GM23338 (cell line): Measurements from ENCODE around the gene SUCLG2. TPM values are rescaled to one million over a fixed set of nuclear protein-coding genes. Genes with fewer than 3 reads are reported as not detected.

ENCODE experiments used
- ATAC-seq: fragments of 200-7000 bp; cut with Tn5 transposase; 3 replicates; pipeline ENCODE4 v1.9.1; 2020
- DNase-seq: peaks from one replicate; pipeline ENCODE4 v3.0.0-alpha.2; 2015; ENCODE audit warnings: low spot score
- H2AFZ ChIP-seq: fragments of 200-600 bp; sonication (generic); 2 replicates; pipeline ENCODE4 v1.8.0; 2016; ENCODE audit warnings: antibody characterized with exemption, mild to moderate bottlenecking, moderate library complexity
- H3F3A ChIP-seq: fragments of 200-600 bp; sonication (generic); replicated peaks from 2 replicates; pipeline ENCODE4 v1.8.0; 2017; ENCODE audit warnings: antibody characterized with exemption, mixed run types, low read depth
- H3K27ac ChIP-seq: fragments of 200-600 bp; sonication (generic); 2 replicates; pipeline ENCODE4 v1.6.1; 2016; ENCODE audit warnings: low read depth
- H3K27me3 ChIP-seq: fragments of 200-600 bp; sonication (generic); 2 replicates; pipeline ENCODE4 v1.8.0; 2016; ENCODE audit warnings: mild to moderate bottlenecking, mixed run types, moderate library complexity; ENCODE audit not compliant: insufficient read depth
- H3K36me3 ChIP-seq: fragments of 200-600 bp; sonication (generic); 2 replicates; pipeline ENCODE4 v1.8.0; 2016; ENCODE audit warnings: mild to moderate bottlenecking; ENCODE audit not compliant: insufficient read depth
- H3K4me1 ChIP-seq: fragments of 200-600 bp; sonication (generic); 2 replicates; pipeline ENCODE4 v1.8.0; 2016; ENCODE audit warnings: mild to moderate bottlenecking, moderate library complexity; ENCODE audit not compliant: insufficient read depth
- H3K4me2 ChIP-seq: fragments of 200-600 bp; sonication (generic); 2 replicates; pipeline ENCODE4 v1.7.1; 2017; ENCODE audit warnings: mixed run types
- H3K4me3 ChIP-seq: fragments of 200-600 bp; sonication (generic); 2 replicates; pipeline ENCODE4 v1.6.1; 2016; ENCODE audit warnings: mixed run types
- H3K79me2 ChIP-seq: fragments of 200-600 bp; sonication (generic); replicated peaks from 2 replicates; pipeline ENCODE4 v1.8.0; 2017; ENCODE audit warnings: mild to moderate bottlenecking; ENCODE audit not compliant: insufficient read depth
- H3K9me2 ChIP-seq: fragments of 200-600 bp; sonication (generic); 2 replicates; pipeline ENCODE4 v1.8.0; 2017; ENCODE audit not compliant: insufficient read depth
- H4K20me1 ChIP-seq: fragments of 200-600 bp; sonication (generic); replicated peaks from 2 replicates; pipeline ENCODE4 v1.8.0; 2017; ENCODE audit warnings: mild to moderate bottlenecking; ENCODE audit not compliant: insufficient read depth
- H3K27ac Mint-ChIP-seq: 2 replicates; pipeline ENCODE4 v1.8.0; 2020; ENCODE audit warnings: inconsistent platforms, mild to moderate bottlenecking, moderate library complexity, mixed read lengths
- H3K27me3 Mint-ChIP-seq: 3 replicates; pipeline ENCODE4 v1.8.0; 2022; ENCODE audit warnings: low read depth, mild to moderate bottlenecking, moderate library complexity, mixed read lengths, inconsistent platforms; ENCODE audit not compliant: insufficient read depth, poor library complexity
- H3K36me3 Mint-ChIP-seq: 3 replicates; pipeline ENCODE4 v1.8.0; 2021; ENCODE audit warnings: low read depth, mild to moderate bottlenecking, inconsistent platforms, moderate library complexity, mixed read lengths
- H3K4me1 Mint-ChIP-seq: 3 replicates; pipeline ENCODE4 v1.8.0; 2020; ENCODE audit warnings: mild to moderate bottlenecking, inconsistent platforms, mixed read lengths
- H3K4me3 Mint-ChIP-seq: 3 replicates; pipeline ENCODE4 v1.8.0; 2021; ENCODE audit warnings: moderate library complexity, mild to moderate bottlenecking, inconsistent platforms, mixed read lengths
- H3K9me3 Mint-ChIP-seq: 3 replicates; pipeline ENCODE4 v1.8.0; 2020; ENCODE audit warnings: moderate library complexity, mild to moderate bottlenecking, inconsistent platforms, mixed read lengths
- CREB1 ChIP-seq: fragments of 250-450 bp; sonication (Bioruptor Pico); IDR thresholded peaks from 2 replicates; pipeline ENCODE4 v1.5.0; 2020; ENCODE audit warnings: low read depth, mild to moderate bottlenecking, moderate library complexity
- EZH2 ChIP-seq: fragments of 200-600 bp; sonication (generic); IDR thresholded peaks from one replicate; pipeline ENCODE4 v1.8.0; 2017; ENCODE audit warnings: antibody characterized with exemption, mild to moderate bottlenecking, low read depth; ENCODE audit not compliant: unreplicated experiment
- EZH2phosphoT487 ChIP-seq: fragments of 200-600 bp; sonication (generic); IDR thresholded peaks from one replicate; pipeline ENCODE4 v1.8.1; 2018; ENCODE audit warnings: antibody characterized with exemption; ENCODE audit not compliant: unreplicated experiment
- JUNB ChIP-seq: IDR thresholded peaks from one replicate; pipeline ENCODE4 v1.6.1; 2016; ENCODE audit warnings: antibody characterized with exemption; ENCODE audit not compliant: unreplicated experiment
- NANOG ChIP-seq: IDR thresholded peaks from 2 replicates; pipeline ENCODE4 v1.6.1; 2016; ENCODE audit warnings: antibody characterized with exemption, borderline replicate concordance
- POLR2AphosphoS5 ChIP-seq: IDR thresholded peaks from 2 replicates; pipeline ENCODE4 v1.6.1; 2016; ENCODE audit warnings: antibody characterized with exemption, low read depth
- STAT1 ChIP-seq: IDR thresholded peaks from one replicate; pipeline ENCODE4 v1.6.1; 2016; ENCODE audit warnings: antibody characterized with exemption; ENCODE audit not compliant: unreplicated experiment
- ZNF114 ChIP-seq: fragments of 250-450 bp; sonication (Bioruptor Pico); IDR thresholded peaks from 2 replicates; pipeline ENCODE4 v1.5.0; 2020; ENCODE audit warnings: mild to moderate bottlenecking, moderate library complexity
- ZNF331 ChIP-seq: fragments of 250-450 bp; sonication (Bioruptor Pico); IDR thresholded peaks from 2 replicates; pipeline ENCODE4 v1.5.0; 2020; ENCODE audit warnings: low read depth, mild to moderate bottlenecking, moderate library complexity
- polyA plus RNA-seq: library from polyadenylated mRNA; unstranded; fragments of >200 nt; fragmentation: Nextera tagmentation; extraction: Ambion mirVana; gene quantifications from 2 replicates; pipeline ENCODE4 v1.2.1, GENCODE V29; 2016
- total RNA-seq: library from RNA; depleted of rRNA; stranded (reverse); fragments of >200 nt; shearing (Covaris generic); gene quantifications from 2 replicates; pipeline ENCODE4 v1.2.3, GENCODE V29; 2014
- TF ChIP-seq, protein P1 (sequence below): IDR thresholded peaks from one replicate; pipeline ENCODE4 v1.6.1; 2018; ENCODE audit warnings: antibody characterized with exemption; ENCODE audit not compliant: unreplicated experiment
- TF ChIP-seq, protein P2 (sequence below): IDR thresholded peaks from 2 replicates; pipeline ENCODE4 v1.6.1; 2016; ENCODE audit warnings: antibody characterized with exemption
- TF ChIP-seq, protein P3 (sequence below), 2 experiments: fragments of 200-600 bp in 1 of 2; sonication (generic) in 1 of 2; conservative IDR thresholded peaks; 2 replicates each; pipeline versions ENCODE4 v1.5.1 to v1.6.1; 2016 to 2017; ENCODE audit warnings: antibody characterized with exemption in 2 of 2, low read depth in 2 of 2, mild to moderate bottlenecking in 2 of 2, moderate library complexity in 1 of 2

The SUCLG2 gene
- total and polyA plus RNA-seq, 2 experiments from 2014 or later: 29.3 to 39.0 TPM

DNA sequence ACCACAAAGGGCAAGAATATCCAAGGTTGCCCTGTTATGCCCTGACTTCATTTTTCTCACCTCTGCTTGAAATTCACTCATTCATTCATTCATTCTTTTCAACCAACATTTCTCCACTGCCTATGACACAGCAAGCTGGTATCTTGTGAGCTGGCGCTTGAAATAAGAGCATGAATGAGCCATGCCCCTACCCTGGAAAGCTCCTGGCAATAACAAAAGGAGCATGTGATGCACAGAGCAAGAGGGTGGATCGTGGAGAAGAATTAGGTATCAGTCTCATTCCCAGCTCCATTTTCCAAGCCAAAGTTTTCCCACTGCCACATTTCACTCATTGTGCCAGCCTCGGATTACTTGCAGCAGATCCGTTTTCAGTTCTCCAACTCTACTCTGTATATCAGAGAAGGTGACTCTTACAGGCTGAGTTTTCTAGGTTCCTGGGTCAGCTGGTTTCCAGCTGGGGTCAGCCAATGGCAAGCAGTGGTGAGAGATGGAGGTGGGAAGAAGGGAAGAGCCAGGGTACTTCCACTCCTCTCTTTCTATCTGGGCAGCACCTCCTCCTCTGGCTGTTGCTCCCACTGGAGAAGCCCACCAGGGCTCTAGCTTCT, 144.8 kb downstream of the SUCLG2 start (continued):
- TF ChIP-seq, protein P1, sequence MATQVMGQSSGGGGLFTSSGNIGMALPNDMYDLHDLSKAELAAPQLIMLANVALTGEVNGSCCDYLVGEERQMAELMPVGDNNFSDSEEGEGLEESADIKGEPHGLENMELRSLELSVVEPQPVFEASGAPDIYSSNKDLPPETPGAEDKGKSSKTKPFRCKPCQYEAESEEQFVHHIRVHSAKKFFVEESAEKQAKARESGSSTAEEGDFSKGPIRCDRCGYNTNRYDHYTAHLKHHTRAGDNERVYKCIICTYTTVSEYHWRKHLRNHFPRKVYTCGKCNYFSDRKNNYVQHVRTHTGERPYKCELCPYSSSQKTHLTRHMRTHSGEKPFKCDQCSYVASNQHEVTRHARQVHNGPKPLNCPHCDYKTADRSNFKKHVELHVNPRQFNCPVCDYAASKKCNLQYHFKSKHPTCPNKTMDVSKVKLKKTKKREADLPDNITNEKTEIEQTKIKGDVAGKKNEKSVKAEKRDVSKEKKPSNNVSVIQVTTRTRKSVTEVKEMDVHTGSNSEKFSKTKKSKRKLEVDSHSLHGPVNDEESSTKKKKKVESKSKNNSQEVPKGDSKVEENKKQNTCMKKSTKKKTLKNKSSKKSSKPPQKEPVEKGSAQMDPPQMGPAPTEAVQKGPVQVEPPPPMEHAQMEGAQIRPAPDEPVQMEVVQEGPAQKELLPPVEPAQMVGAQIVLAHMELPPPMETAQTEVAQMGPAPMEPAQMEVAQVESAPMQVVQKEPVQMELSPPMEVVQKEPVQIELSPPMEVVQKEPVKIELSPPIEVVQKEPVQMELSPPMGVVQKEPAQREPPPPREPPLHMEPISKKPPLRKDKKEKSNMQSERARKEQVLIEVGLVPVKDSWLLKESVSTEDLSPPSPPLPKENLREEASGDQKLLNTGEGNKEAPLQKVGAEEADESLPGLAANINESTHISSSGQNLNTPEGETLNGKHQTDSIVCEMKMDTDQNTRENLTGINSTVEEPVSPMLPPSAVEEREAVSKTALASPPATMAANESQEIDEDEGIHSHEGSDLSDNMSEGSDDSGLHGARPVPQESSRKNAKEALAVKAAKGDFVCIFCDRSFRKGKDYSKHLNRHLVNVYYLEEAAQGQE: no peak
- no peak for TF ChIP-seq ZNF114

DNA sequence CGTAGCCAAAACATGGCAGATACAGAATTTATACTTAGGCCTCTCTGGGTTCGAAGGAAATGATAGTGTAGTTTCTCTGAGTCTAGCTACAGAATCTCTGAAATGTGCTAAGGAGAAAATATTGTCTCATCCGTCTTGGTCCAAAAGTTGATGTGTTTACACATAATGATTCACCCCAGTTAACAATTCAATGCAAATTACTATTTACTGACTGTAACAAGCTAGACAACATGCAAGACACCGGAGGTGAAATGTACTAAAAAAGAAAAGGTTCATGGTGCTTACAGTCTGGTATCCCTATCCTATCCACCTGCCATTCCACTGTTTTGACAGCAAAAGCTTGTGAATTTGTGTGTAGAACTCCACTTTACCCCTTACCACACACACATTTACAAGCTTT, 146.8 kb downstream of the SUCLG2 start:
- H3K4me3 ChIP-seq: no peak overlapping the region
- no peaks in the 10 kb centered on the region for H4K20me1 ChIP-seq
- no peak for ATAC-seq
- Mint-ChIP-seq H3K36me3 (no peaks in the 10 kb centered on the region), H3K4me1 (peaks cover 4% of the 10 kb centered on the region), H3K27me3 (no peaks in the 10 kb centered on the region), H3K9me3 (no peaks in the 10 kb centered on the region), H3K27ac (no peak overlapping the region), H3K4me3 (no peak overlapping the region)
- H3K9me2 ChIP-seq: no peaks in the 10 kb centered on the region
- H3K27me3 ChIP-seq: no peaks in the 10 kb centered on the region
- H3K4me2 ChIP-seq: no peak overlapping the region
- no peaks in the 10 kb centered on the region for H3F3A ChIP-seq
- no peaks in the 10 kb centered on the region for H3K79me2 ChIP-seq
- no peaks in the 10 kb centered on the region for H3K4me1 ChIP-seq
- H2AFZ ChIP-seq: no peak overlapping the region
- no peaks in the 10 kb centered on the region for H3K36me3 ChIP-seq
- no peak overlapping the region for H3K27ac ChIP-seq
- DNase-seq: no peak
- TF ChIP-seq NANOG (no peak), POLR2AphosphoS5 (no peak), ZNF331 (CRISPR knock-in tag) (no peak), JUNB (no peak), CREB1 (CRISPR knock-in tag) (no peak), STAT1 (no peak), EZH2 (no peak), ZNF114 (no peak), EZH2phosphoT487 (no peak)
- TF ChIP-seq, protein P2, sequence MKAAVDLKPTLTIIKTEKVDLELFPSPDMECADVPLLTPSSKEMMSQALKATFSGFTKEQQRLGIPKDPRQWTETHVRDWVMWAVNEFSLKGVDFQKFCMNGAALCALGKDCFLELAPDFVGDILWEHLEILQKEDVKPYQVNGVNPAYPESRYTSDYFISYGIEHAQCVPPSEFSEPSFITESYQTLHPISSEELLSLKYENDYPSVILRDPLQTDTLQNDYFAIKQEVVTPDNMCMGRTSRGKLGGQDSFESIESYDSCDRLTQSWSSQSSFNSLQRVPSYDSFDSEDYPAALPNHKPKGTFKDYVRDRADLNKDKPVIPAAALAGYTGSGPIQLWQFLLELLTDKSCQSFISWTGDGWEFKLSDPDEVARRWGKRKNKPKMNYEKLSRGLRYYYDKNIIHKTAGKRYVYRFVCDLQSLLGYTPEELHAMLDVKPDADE: no peak
- TF ChIP-seq, protein P1: no peak
- TF ChIP-seq, protein P3, sequence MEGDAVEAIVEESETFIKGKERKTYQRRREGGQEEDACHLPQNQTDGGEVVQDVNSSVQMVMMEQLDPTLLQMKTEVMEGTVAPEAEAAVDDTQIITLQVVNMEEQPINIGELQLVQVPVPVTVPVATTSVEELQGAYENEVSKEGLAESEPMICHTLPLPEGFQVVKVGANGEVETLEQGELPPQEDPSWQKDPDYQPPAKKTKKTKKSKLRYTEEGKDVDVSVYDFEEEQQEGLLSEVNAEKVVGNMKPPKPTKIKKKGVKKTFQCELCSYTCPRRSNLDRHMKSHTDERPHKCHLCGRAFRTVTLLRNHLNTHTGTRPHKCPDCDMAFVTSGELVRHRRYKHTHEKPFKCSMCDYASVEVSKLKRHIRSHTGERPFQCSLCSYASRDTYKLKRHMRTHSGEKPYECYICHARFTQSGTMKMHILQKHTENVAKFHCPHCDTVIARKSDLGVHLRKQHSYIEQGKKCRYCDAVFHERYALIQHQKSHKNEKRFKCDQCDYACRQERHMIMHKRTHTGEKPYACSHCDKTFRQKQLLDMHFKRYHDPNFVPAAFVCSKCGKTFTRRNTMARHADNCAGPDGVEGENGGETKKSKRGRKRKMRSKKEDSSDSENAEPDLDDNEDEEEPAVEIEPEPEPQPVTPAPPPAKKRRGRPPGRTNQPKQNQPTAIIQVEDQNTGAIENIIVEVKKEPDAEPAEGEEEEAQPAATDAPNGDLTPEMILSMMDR (conservative IDR thresholded peaks at IDR 0.05; ENCODE audit: low read depth in 2 of 2): no peak
